Lower leg skin (tissue), 3 donors: ENCODE results near the gene PDGFD.

ENCODE experiments used
- CTCF ChIP-seq, 3 donors: fragments of 450-650 bp; IDR thresholded peaks; one replicate each; pipeline ENCODE4 v1.5.1; 2016; ENCODE audit warnings: antibody characterized with exemption in 3 of 3, mild to moderate bottlenecking in 3 of 3, moderate library complexity in 2 of 3
- POLR2A ChIP-seq, 2 donors: fragments of 450-650 bp; IDR thresholded peaks; one replicate each; pipeline ENCODE4 v1.6.1; 2016 to 2017; ENCODE audit warnings: antibody characterized with exemption in 2 of 2, mild to moderate bottlenecking in 1 of 2, moderate library complexity in 1 of 2

GRCh38 chr11:104003491-104003890 lies 160.5 kb downstream of the PDGFD start:
- TF ChIP-seq CTCF (IDR thresholded peaks at IDR 0.05) (no peak), POLR2A (IDR thresholded peaks at IDR 0.05) (no peak)
